SK-N-DZ (cell line): ENCODE results near the gene ARSJ.
"Not testable (repeated sequence)": the region's sequence is repeated elsewhere in the genome, so short reads cannot be mapped to it uniquely, and the experiment has no call there.

Experiments used
- DNase-seq: peaks from one replicate; pipeline ENCODE4 v3.0.0-alpha.2; 2015; ENCODE audit warnings: low spot score

ARSJ gene

DNA sequence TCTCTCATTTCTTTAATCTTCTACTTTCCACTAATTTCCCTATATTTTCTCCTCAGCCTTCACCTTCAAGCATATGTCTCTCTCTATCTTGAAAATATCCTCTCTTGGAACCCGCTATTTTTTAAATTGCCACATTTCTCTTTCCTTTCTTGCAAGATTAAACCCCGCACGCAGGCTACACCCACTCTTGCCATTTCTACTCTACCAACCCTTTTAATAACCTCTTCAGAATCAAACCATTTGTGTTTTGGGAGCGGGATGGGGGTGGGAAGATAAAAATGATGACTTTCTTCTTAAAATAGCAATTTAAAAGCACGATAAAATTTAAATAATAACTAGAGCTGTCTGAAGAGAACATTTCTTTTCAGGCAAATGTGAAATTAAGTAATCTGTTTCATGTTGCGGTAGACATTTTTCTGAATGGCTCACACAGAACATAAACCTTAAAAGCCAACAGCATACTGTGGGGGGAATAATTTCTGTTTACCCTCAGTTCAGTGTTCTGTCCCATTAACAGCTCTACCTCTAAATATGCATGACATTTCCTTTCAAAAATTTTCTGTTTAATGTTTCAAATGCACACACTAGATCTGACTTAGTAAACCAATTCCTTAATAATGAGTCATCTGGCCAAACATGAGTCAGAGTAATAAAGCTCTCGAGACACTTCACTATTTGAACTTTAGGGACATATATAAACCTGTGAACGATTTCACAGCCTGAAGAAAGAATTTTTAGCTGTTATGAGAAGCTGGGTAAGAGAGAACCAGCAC is 20.5 kb downstream of the ARSJ start:
- no peak for DNase-seq

DNA sequence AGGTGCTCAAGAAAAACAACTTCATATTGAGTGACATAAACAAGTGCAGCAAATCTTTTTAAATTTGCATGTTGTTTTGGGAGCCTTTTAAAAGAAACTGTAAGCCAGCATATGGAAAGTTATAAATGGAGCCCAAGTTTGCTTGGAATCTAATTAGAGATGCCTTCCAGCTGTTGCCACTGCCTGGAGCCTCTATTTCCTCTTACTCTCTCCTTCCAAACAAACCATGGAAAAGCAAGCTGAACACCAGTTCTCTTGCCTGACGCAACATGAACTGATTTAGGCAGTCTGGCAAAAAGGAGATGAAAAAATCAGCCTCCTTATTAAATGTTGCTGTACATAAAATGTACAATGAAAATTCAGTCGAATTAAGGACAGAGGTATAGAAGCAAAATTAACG is 21.5 kb downstream of the ARSJ start:
- DNase-seq: no peak

DNA sequence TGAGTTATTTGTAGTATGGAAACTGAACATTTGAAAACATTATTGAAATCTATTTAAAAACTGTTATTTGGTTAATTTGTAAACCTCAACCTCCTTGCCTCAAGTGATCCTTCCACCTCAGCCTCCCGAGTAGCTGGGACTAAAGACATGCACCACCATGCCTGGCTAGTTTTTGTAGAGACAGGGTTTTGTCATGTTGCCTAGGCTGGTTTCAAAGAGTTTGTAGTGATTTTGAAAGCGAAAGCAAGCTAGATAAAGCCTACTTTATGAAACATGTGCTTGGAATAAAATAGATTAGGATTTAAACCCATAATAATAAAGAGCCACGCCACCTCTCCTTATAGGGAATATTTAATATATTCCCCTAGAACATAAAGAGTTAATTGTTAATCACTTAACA is 23.5 kb downstream of the ARSJ start:
- no peak for DNase-seq

DNA sequence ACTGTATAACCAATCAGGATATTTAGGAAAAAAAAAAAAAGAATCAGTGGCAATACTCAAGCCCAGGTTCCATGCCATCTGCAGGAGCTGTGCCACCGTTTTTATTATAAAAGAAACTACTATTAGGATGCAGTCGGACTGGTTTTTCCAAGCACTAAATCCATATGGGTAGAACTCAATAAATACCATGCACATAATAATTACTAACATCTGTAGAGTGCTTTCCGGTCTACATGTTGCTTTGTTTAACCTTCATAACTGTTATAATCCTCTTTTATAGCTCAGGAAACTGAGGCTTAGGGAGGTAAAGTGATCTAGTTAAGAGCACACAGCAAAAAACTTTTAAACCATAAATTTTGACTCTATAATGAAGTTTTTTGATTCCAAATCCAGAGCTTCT is 24.0 kb downstream of the ARSJ start:
- no peak for DNase-seq

DNA sequence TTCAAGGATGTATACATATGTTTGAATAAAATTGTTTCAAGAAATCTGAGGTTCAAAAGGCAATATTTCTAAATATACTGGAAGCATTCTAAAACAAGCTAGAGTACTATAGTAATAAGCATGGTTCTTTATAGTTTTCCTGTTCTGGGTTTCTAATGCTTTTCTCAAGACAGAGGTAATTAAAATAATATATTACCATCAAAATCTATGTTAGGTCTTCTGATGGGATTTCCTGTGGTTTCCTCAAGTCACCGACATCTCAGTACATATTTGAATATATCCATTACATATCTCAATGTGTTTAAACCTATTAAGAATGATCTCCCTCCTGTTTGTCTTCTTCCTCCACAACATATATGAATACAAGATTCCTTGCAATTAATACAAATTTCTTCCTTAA is 25.6 kb downstream of the ARSJ start:
- no peak for DNase-seq

DNA sequence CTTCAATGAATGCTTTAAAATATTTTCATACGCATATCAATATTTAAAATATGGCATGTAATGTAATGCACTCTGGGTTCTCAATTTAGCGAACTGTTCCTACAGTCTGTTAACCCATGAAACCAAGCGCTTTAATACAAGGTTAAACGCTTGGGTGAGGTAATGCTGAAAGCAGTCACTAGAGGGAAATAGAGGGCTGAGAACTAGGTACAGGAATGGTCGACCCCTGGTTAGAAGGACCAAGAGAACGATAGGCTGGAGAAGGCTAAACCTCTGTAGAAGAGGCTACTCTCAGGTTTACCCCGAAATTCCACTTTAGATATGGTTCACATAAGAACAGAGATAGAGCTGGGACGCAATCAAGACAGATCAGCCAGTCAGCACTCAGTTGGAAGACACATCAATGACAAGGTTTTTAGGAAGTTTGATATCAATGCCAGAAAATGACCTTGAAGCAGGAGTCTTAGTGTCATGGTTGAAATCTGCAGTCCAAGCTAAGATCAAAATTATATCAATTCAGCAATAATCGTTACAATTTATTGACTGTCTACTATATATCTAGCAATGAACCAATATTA is 26.9 kb downstream of the ARSJ start:
- peak; percentile 49 for DNase-seq

DNA sequence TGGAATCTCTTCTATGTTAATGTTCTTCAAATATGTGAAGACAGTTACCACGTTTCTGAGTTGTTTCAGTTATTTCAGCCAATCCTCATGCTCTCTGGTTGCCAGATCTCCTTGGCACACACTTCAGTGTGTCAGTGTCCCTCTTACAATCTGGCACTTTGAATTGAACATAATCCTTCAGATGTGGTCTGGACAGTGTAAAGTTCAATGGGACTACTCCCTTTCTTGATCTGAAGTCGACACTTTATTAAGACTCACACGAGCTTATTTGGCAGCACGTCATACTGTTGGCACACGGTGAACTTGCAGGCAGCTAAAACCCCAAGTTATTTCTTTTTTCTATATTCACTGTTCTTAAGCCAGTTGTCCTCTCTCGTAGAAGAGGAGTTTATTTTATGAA is 28.2 kb downstream of the ARSJ start:
- no peak for DNase-seq

DNA sequence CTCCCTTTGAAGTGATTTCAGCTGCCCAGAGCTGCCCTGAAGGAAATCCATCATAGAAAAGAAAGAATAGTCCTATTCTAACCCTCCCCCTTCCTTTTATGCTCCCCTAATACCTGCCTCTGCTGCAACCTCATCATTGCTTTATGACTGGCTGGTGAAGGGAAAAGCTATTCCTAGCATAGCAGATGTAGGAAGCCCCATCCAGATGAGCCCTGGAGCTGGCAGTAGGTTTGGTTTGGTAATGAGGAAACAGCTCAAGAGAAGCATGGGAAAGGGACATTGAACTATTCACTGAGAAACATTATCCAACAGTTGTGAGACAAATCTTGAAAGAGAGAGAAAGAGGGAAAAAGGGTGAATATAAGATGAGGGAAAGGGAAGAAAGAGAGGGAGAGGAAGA is 29.2 kb downstream of the ARSJ start:
- DNase-seq: no peak

DNA sequence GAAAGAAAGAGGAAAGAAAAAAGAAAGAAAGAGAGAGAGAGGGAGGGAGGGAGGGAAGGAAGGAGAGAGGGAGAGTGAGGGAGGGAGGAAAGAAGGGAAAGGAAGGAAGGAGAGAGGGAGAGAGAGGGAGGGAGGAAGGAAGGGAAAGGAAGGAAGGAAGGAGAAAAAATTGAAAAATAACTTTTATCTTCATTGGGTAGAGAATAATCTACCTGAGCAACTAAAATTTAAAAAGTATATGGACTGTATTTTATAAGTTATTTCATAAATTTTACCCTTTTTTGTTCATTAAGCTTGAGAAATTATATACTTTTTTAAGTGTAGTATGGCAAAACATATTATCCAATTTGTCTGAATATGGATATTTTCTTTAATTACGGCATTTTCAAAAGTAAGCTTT is 32.0 kb downstream of the ARSJ start:
- no peak for DNase-seq

DNA sequence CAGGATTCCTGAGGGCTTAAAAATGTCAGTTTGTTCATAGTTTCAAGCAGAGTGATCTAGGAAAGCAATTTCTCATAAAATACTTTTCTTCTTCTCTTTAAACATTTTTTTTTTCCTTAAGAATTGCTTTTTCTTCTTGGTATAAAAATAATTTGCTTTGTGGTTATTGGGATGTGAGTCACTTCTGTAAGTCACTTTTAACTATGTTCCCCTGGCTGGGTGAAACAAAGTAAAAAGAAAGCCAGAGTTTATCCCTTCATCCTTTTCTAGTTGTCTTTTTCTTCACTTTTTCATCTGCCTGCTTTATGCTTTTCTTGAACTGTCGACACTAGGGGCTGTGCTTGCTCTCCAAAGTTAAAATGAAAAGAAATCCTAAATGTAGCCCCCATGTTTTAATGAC is 33.5 kb downstream of the ARSJ start:
- no peak for DNase-seq

DNA sequence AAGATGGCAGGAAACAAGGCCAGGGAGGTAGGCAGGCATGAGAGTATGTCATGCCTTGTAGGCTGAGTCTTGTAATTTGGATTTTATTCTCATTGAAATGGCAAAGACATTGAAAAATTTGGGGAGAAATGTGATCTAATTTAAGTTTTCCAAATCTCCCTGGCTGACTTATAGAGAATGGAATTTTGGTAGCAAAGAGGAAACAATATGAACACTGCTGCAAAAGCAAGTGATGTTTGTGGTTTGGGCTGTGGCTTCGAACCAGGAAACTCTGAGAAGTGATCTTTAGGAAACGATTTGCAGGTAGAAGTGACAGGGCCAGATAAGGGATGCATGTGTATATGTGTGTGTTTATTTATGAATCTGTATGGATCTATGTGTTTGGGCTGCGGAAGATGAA is 35.6 kb downstream of the ARSJ start:
- DNase-seq: no peak

DNA sequence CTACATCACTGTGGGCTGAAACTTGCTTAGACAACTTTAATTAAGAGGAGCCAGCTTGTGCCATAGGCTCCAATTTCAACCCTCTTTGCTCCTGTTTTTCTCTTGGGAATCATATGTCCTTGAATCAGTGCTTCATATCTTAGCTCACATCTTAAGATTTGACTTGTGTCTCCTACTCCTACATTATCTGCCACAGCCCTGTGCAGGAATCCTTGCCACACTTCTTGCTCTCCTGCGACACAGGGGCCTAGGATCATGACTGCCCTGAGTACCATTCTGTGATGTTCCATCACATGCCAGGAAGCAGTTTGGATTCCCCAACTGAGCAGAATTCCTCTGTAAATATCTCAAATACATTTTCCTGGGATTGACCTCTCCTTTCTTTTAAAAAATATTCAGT is 36.4 kb downstream of the ARSJ start:
- no peak for DNase-seq

DNA sequence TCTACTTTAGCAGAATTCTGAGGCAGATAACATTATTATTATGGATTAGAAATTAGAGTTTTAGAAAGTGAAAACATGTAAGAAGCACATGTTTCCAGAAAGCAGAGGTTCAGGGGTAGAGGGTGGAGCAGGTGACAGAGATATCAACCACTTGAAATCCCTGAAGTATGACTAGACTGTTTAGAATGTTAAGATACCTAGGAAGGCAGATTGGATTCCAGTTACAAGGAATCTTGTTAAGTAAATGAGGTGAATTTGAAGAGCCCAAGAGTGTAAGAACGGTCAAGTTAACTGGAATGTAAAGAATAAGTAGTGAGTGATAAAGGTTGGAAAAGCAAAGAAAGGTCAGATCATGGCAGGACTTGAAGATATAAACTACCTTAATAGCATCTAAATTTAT is 37.6 kb downstream of the ARSJ start:
- no peak for DNase-seq

DNA sequence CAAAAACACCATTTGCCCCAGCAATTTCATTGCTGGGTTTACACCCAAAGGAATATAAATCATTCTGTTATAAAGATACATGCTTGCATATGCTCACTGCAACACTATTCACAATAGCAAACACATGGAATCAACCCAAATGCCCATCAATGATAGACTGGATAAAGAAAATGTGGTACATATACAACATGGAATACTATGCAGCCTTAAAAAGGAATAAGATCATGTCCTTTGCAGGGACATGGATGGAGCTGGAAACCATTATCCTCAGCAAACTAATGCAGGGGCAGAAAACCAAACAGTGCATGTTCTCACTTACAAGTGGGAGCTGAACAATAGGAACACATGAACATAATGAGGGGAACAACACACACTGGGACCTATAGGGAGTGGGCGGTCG is 39.3 kb downstream of the ARSJ start:
- DNase-seq: not testable (repeated sequence)

DNA sequence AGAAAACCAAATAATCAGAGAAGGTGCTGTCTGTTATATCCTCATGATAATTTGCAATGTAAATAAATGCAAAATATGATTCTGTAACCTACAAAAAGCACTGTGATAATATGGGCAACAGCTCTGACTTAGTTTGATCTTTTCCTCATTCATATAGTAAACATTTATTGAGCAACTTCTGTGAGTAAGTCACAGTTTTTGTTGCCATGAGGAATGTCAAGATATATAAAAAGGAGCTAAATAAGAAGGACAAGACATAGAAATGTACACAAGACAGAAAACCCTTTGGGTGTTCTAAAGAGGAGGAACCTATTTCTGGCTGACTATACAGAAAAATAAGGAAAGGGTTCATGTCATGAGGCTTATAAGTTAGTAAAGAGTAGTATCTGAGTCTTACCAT is 44.3 kb downstream of the ARSJ start:
- no peak for DNase-seq

DNA sequence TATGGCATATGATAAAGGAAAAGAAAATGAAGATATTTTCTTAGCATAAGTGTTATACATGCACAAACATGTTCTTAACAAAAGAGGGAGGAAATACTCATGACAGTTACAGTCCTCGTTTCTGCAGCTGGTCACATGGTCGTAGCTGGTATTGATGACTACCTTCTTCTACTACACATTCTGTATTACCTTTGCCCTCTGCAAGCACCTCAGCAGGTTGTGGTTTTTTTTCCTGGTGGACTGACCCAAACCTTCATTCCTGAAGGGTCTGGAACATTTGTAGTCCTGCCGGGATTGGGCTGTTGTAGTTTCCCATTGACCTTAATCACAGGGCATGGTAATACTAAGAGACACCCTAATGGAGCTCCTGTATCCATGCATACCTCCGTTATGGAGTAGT is 54.7 kb downstream of the ARSJ start:
- DNase-seq: not testable (repeated sequence)

DNA sequence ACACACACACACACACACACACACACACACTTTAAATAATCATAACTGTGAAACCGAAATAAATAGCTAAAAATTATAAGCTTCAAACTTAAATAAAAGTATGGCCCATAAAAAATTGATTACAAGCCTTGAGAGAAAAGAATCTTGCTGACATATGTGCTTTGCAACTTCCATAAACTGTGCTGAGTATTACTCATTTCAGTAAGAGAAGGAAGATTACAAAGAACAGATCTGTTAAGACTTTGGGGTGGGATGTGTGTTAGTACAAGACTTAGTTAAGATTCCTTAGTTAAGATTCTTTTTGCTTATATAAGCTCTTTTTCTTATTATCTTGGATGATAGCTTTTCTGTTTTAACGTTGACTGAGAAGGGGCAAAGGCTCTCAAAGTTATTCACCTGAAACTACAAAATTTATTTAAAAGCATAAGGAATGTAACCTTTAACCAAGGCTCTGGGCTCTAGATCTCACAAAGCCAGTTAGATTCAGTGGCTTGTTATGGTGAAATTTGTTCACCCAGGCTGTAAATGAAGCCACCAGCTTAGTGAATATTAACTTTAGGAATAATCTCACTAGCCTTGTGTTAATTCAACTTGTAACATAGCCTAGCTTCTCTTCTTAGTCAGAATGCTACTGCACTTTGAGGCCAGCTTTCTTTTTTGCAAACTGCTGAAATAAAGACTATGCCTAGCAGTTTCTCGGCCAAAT is 58.2 kb downstream of the ARSJ start:
- DNase-seq: no peak

DNA sequence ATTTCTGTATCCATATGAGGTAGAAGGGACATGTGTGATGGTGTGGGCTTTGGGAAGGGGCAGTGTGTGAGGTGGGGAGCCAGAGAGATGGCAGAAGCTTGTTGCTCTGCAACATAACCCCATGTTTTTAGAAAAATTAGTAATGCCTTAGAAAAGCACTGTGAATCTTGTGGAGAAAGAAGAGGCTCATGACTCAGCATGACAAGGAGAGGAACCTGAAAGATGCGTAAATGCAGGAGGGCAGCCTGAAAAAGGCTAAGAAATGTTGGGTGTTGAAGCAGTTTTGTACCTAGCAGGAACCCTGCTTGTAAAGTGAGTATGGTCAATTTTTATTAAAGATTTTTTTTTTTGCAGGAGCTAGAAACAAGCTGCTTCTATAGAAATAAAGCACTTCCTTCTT is 59.8 kb downstream of the ARSJ start:
- no peak for DNase-seq

DNA sequence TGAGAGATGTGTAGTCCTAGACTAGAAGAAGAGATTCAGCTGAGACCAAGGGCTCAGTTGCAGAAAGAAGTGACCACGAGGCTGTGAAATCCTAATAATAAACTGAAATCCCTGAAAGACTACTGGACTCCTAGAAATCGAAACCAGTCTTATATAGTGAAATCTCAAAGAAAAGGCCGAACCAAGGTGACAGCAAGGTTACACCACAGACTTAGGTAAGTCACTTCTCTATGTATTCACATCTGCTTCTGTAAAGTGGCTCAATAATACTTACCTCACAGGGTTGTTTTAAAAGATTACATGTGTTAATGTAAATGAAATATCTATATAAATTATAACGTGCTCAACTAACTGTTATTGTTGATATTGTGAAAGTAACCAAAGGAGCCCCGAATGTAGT is 60.3 kb downstream of the ARSJ start:
- DNase-seq: no peak

DNA sequence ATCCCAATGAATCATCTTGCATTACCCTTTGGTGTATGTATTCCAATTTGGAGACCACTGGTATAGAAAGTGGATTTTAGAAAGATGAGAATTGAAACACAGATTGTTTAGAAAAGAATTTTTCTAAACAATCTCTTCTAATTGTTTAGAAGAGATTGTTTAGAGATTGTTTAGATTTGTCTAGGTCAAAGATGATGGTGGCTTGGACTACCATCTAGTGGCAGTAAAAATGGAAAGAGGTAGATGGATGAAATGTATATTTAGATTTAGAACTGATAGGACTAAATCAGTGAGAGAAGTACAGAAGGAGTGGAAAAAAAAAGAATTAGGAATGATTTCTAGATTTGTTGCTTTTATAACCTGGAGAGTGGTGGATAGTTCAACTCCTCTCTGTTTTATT is 70.6 kb downstream of the ARSJ start:
- DNase-seq: no peak

DNA sequence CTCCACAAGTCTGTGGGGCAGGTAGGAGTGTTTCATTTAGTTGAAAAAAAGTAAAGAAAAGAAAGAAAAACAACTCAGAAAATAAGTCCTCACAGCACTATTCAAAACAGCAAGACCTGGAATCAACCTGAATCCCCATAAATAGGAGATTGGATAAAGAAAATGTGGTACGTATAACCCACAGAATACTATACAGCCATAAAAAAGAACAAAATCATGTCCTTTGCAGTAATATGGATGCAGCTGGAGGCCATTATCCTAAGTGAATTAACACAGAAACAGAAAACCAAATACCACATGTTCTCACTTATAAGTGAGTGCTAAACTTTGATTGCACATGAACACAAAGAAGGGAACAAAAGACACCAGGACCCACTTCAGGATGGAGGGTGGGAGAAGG is 71.9 kb downstream of the ARSJ start:
- no peak for DNase-seq

DNA sequence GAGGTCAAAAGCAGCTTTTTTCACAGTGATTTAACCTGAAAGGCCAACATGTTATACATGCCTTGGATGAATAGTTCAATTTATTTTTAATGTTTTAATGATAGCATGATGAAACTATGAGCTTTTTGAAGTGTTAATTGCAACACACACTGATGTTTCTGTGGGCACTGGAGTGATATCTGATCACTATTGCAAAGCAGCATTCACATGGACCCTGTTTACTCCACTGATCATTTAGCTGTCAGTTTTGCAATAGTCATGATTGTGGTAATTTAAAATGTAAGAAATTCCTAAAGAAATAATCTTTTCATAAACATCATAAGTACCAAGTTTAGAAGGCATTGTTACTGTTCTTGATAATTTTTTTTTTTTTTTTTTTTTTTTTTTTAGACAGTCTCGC is 74.1 kb downstream of the ARSJ start:
- no peak for DNase-seq

DNA sequence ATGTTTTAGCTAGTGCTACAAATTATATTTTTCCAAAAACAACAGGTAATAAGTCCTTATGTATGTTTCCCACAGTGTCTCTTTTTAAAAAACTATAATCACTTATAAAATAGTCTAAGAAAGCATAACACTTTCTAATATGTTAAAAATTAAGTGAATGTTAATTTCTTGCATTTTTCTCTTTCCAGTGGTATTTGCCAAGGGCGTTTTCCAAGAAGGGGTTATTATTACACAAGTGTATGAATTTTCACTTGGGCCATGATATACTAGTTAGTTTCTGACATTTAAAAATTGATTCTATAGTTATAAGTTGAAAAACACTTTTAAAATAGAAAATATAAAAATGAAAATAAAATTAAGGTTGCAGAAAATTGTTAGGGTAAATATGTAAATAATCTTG is 74.6 kb downstream of the ARSJ start:
- no peak for DNase-seq
